ENCODE measurements around the gene MKKS. TPM values are rescaled to one million over a fixed set of nuclear protein-coding genes. Genes with fewer than 3 reads are reported as not detected.

MKKS gene
- total and polyA plus RNA-seq, 2 donors = 11.2 to 21.0 TPM

GRCh38 chr20:10359621-10360040, 74.4 kb downstream of the MKKS start:
- H3K36me3 ChIP-seq (ENCODE audit: control insufficient read depth in 2 of 2, insufficient read depth in 2 of 2, low read length in 1 of 2) = no peaks in the 10 kb centered on the region
- H3K27ac ChIP-seq (ENCODE audit: low read depth in 1 of 2, low read length in 1 of 2) = no peak overlapping the region
- H3K4me3 ChIP-seq (ENCODE audit: low read length in 2 of 2) = no peak overlapping the region
- 85% methylated on average over 2 of the region's 2 CpGs for WGBS
- no peak for DNase-seq (ENCODE audit: low read depth in 6 of 9, low spot score in 9 of 9)
- H3K9me3 ChIP-seq (ENCODE audit: control insufficient read depth in 2 of 2, insufficient read depth in 1 of 2, low read length in 1 of 2) = no peaks in the 10 kb centered on the region
- H3K4me1 ChIP-seq (ENCODE audit: control insufficient read depth in 2 of 2, insufficient read depth in 2 of 2, low read length in 2 of 2) = no peaks in the 10 kb centered on the region
- no peaks in the 10 kb centered on the region for H3K27me3 ChIP-seq (ENCODE audit: control insufficient read depth in 2 of 2, insufficient read depth in 1 of 2, low read length in 1 of 2)

- no peak overlapping the region for H3K4me3 ChIP-seq (ENCODE audit: low read length in 2 of 2)
- no peaks in the 10 kb centered on the region for H3K4me1 ChIP-seq (ENCODE audit: control insufficient read depth in 2 of 2, insufficient read depth in 2 of 2, low read length in 2 of 2)
- DNase-seq (ENCODE audit: low read depth in 6 of 9, low spot score in 9 of 9) = no peak
- H3K9me3 ChIP-seq (ENCODE audit: control insufficient read depth in 2 of 2, insufficient read depth in 1 of 2, low read length in 1 of 2) = no peaks in the 10 kb centered on the region
- H3K27ac ChIP-seq (ENCODE audit: low read depth in 1 of 2, low read length in 1 of 2) = no peak overlapping the region
- H3K36me3 ChIP-seq (ENCODE audit: control insufficient read depth in 2 of 2, insufficient read depth in 2 of 2, low read length in 1 of 2) = no peaks in the 10 kb centered on the region
- H3K27me3 ChIP-seq (ENCODE audit: control insufficient read depth in 2 of 2, insufficient read depth in 1 of 2, low read length in 1 of 2) = no peaks in the 10 kb centered on the region
These were observed 76.0 kb downstream of the MKKS start for GRCh38 chr20:10357974-10358373.

DNA sequence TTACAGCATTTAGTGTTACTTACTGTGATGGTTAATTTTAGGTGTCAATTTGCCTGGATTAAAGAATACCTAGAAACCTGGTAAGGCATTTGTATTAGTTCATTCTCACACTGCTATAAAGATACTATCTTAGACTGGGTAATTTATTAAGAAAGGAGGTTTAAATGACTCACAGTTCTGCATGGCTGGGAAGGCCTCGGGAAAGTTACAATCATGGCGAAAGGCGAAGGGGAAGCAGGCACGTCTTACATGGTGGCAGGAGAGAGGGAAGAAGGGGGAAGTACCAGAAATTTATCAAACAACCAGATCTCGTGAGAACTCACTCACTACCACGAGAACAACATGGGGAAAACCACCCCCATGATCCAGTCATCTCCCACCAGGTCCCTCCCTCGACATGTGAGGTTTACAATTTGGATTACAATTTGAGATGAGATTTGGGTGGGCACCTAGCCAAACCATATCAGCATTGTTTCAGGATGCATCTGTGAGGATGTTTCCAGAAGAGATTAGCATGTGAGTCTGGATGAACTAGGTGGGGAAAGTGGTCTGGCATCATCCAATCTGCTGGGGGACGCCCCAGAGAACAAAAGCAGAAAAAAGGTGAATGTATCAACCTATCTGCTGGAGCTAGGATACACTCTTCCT, 76.8 kb downstream of the MKKS start:
- Histone ChIP-seq H3K4me3 (ENCODE audit: low read length in 2 of 2) (no peak overlapping the region), H3K27ac (ENCODE audit: low read depth in 1 of 2, low read length in 1 of 2) (no peak overlapping the region), H3K36me3 (ENCODE audit: control insufficient read depth in 2 of 2, insufficient read depth in 2 of 2, low read length in 1 of 2) (no peaks in the 10 kb centered on the region), H3K4me1 (ENCODE audit: control insufficient read depth in 2 of 2, insufficient read depth in 2 of 2, low read length in 2 of 2) (no peaks in the 10 kb centered on the region), H3K27me3 (ENCODE audit: control insufficient read depth in 2 of 2, insufficient read depth in 1 of 2, low read length in 1 of 2) (no peaks in the 10 kb centered on the region), H3K9me3 (ENCODE audit: control insufficient read depth in 2 of 2, insufficient read depth in 1 of 2, low read length in 1 of 2) (no peaks in the 10 kb centered on the region)
- no peak for DNase-seq (ENCODE audit: low read depth in 6 of 9, low spot score in 9 of 9)
- WGBS = 71% methylated on average over 8 of the region's 8 CpGs

GRCh38 chr20:10356628-10357027, 77.4 kb downstream of the MKKS start:
- Histone ChIP-seq H3K36me3 (ENCODE audit: control insufficient read depth in 2 of 2, insufficient read depth in 2 of 2, low read length in 1 of 2) (no peaks in the 10 kb centered on the region), H3K4me1 (ENCODE audit: control insufficient read depth in 2 of 2, insufficient read depth in 2 of 2, low read length in 2 of 2) (no peaks in the 10 kb centered on the region), H3K4me3 (ENCODE audit: low read length in 2 of 2) (no peak overlapping the region), H3K27ac (ENCODE audit: low read depth in 1 of 2, low read length in 1 of 2) (no peak overlapping the region), H3K9me3 (ENCODE audit: control insufficient read depth in 2 of 2, insufficient read depth in 1 of 2, low read length in 1 of 2) (no peaks in the 10 kb centered on the region), H3K27me3 (ENCODE audit: control insufficient read depth in 2 of 2, insufficient read depth in 1 of 2, low read length in 1 of 2) (no peaks in the 10 kb centered on the region)
- 98% methylated on average over 1 of the region's 1 CpG for WGBS
- DNase-seq (ENCODE audit: low read depth in 6 of 9, low spot score in 9 of 9) = no peak

GRCh38 chr20:10352934-10353824, 80.8 kb downstream of the MKKS start:
- H3K36me3 ChIP-seq (ENCODE audit: control insufficient read depth in 2 of 2, insufficient read depth in 2 of 2, low read length in 1 of 2) = no peaks in the 10 kb centered on the region
- no peak overlapping the region for H3K4me3 ChIP-seq (ENCODE audit: low read length in 2 of 2)
- no peaks in the 10 kb centered on the region for H3K9me3 ChIP-seq (ENCODE audit: control insufficient read depth in 2 of 2, insufficient read depth in 1 of 2, low read length in 1 of 2)
- DNase-seq (ENCODE audit: low read depth in 6 of 9, low spot score in 9 of 9) = no peak
- H3K4me1 ChIP-seq (ENCODE audit: control insufficient read depth in 2 of 2, insufficient read depth in 2 of 2, low read length in 2 of 2) = no peaks in the 10 kb centered on the region
- H3K27ac ChIP-seq (ENCODE audit: low read depth in 1 of 2, low read length in 1 of 2) = no peak overlapping the region
- 60% methylated on average over 6 of the region's 6 CpGs for WGBS
- no peaks in the 10 kb centered on the region for H3K27me3 ChIP-seq (ENCODE audit: control insufficient read depth in 2 of 2, insufficient read depth in 1 of 2, low read length in 1 of 2)

Other genes with a start within 250 kb of the MKKS start
- gene SNAP25, start 215.4 kb downstream of the MKKS start, total RNA-seq = 0.42 TPM
- 2.0 TPM for gene SNAP25, start 215.4 kb downstream of the MKKS start, polyA plus RNA-seq
- gene SLX4IP, start 1.1 kb upstream of the MKKS start, total RNA-seq = 5.1 TPM
- 7.4 TPM for gene SLX4IP, start 1.1 kb upstream of the MKKS start, polyA plus RNA-seq
- 8.1 TPM for gene JAG1, start 239.8 kb upstream of the MKKS start, total RNA-seq
- gene JAG1, start 239.8 kb upstream of the MKKS start, polyA plus RNA-seq = 18.4 TPM